ENCODE data around the gene ARHGEF11. TPM values are rescaled to one million over a fixed set of nuclear protein-coding genes. Genes with fewer than 3 reads are reported as not detected.

The ARHGEF11 gene
- total and polyA plus RNA-seq, 9 of the 15 experiments (the other 6 are each of a cell fraction or from before 2014, with no cell fraction given): 0.14 to 15.5 (median 9.0) TPM

- TF ChIP-seq REST (IDR thresholded peaks at IDR 0.05; ENCODE audit: borderline replicate concordance) (peak; percentile 96), REST (CRISPR knock-in tag; IDR thresholded peaks at IDR 0.05; ENCODE audit: low read depth) (no peak), ZFP36 (IDR thresholded peaks at IDR 0.05; ENCODE audit: low read depth, low read length, partially characterized antibody) (no peak), ZNF263 (CRISPR knock-in tag; IDR thresholded peaks at IDR 0.05; ENCODE audit: borderline replicate concordance) (peak; percentile 92), U2AF1 (optimal IDR thresholded peaks at IDR 0.05; ENCODE audit: low read depth, low read length) (peak; percentile 38), NCOA2 (IDR thresholded peaks at IDR 0.05; ENCODE audit: partially characterized antibody in 2 of 2) (no peak), NBN (IDR thresholded peaks at IDR 0.05; ENCODE audit: low read depth) (0 out of 2 replicates have a peak, but pooled peaks have one; percentile 55), ZNF76 (CRISPR knock-in tag; IDR thresholded peaks at IDR 0.05; ENCODE audit: borderline replicate concordance) (no peak), RFX5 (IDR thresholded peaks at IDR 0.05; ENCODE audit: low read depth, low read length) (no peak), TBL1XR1 (IDR thresholded peaks at IDR 0.05; ENCODE audit: low read length in 2 of 2) (no peak), ZNF146 (CRISPR knock-in tag; IDR thresholded peaks at IDR 0.05; ENCODE audit: unreplicated experiment) (no peak), ZFPM2 (CRISPR knock-in tag; IDR thresholded peaks at IDR 0.05) (no peak), NCOA1 (IDR thresholded peaks at IDR 0.05; ENCODE audit: low read depth) (no peak), ZNF57 (CRISPR knock-in tag; IDR thresholded peaks at IDR 0.05) (no peak)
- TF ChIP-seq, protein P1, sequence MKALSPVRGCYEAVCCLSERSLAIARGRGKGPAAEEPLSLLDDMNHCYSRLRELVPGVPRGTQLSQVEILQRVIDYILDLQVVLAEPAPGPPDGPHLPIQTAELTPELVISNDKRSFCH (CRISPR knock-in tag; IDR thresholded peaks at IDR 0.05): no peak
- TF ChIP-seq, protein P1 (tag; IDR thresholded peaks at IDR 0.05): no peak
- TF ChIP-seq, protein P2, sequence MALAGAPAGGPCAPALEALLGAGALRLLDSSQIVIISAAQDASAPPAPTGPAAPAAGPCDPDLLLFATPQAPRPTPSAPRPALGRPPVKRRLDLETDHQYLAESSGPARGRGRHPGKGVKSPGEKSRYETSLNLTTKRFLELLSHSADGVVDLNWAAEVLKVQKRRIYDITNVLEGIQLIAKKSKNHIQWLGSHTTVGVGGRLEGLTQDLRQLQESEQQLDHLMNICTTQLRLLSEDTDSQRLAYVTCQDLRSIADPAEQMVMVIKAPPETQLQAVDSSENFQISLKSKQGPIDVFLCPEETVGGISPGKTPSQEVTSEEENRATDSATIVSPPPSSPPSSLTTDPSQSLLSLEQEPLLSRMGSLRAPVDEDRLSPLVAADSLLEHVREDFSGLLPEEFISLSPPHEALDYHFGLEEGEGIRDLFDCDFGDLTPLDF (CRISPR knock-in tag; IDR thresholded peaks at IDR 0.05): no peak
- TF ChIP-seq, protein P3, sequence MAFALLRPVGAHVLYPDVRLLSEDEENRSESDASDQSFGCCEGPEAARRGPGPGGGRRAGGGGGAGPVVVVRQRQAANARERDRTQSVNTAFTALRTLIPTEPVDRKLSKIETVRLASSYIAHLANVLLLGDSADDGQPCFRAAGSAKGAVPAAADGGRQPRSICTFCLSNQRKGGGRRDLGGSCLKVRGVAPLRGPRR (CRISPR knock-in tag; IDR thresholded peaks at IDR 0.05): no peak
Observed at GRCh38 chr1:156920233-156921052, 125.1 kb downstream of the ARHGEF11 start, which contains the start of gene LRRC71 (continued).

All from K562 (cell line).